GM21367 (cell line): ENCODE results near the gene TECPR2.
"Not testable (repeated sequence)": the region's sequence is repeated elsewhere in the genome, so short reads cannot be mapped to it uniquely, and the experiment has no call there.

ENCODE experiments used
- ATAC-seq: cut with Tn5 transposase; IDR thresholded peaks from one replicate; pipeline ENCODE4 v1.9.1; 2021; ENCODE audit not compliant: unreplicated experiment

TECPR2 gene, protein sequence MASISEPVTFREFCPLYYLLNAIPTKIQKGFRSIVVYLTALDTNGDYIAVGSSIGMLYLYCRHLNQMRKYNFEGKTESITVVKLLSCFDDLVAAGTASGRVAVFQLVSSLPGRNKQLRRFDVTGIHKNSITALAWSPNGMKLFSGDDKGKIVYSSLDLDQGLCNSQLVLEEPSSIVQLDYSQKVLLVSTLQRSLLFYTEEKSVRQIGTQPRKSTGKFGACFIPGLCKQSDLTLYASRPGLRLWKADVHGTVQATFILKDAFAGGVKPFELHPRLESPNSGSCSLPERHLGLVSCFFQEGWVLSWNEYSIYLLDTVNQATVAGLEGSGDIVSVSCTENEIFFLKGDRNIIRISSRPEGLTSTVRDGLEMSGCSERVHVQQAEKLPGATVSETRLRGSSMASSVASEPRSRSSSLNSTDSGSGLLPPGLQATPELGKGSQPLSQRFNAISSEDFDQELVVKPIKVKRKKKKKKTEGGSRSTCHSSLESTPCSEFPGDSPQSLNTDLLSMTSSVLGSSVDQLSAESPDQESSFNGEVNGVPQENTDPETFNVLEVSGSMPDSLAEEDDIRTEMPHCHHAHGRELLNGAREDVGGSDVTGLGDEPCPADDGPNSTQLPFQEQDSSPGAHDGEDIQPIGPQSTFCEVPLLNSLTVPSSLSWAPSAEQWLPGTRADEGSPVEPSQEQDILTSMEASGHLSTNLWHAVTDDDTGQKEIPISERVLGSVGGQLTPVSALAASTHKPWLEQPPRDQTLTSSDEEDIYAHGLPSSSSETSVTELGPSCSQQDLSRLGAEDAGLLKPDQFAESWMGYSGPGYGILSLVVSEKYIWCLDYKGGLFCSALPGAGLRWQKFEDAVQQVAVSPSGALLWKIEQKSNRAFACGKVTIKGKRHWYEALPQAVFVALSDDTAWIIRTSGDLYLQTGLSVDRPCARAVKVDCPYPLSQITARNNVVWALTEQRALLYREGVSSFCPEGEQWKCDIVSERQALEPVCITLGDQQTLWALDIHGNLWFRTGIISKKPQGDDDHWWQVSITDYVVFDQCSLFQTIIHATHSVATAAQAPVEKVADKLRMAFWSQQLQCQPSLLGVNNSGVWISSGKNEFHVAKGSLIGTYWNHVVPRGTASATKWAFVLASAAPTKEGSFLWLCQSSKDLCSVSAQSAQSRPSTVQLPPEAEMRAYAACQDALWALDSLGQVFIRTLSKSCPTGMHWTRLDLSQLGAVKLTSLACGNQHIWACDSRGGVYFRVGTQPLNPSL (N-terminal part only)

DNA sequence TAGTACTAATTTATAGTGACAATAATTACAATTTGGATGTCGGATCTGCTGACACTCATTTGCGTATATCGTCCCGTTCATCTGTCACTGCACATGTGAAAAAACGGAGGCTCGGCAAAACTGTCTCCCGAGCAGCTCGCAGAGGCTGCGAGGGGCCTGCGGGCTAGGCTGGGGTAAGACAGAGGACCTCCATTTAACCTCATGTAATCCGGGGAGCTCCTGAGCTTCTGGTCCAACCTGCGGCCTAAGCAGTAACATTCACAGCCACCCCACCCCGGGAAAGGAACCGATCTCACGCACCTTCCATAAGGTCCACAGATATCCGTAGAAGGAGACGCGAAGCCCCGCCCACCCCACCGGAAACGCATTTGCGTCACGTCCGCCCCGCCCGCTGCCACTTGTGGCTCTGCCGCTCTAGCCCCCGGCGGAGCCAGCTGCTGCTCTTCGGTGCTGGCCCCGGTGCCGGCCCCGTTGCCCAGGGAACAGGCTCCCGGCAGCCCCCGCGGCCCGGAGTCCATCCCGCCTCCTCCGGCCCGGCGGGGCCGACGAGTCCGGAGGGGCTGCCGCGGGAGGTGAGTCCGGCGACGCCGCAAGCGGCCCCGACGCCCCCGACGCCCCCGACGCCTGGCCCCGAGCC is at the start of gene TECPR2, which contains the start of gene CINP:
Gene TECPR2, plus strand, starts transcription at position 397 of the 637 bp plus-strand sequence. CDS start 13,781 bp downstream, outside the sequence.
Gene CINP, minus strand, starts transcription at position 346 of the 637 bp plus-strand sequence. Its CDS starts 39 bp downstream, at position 307.
- ATAC-seq = peak; percentile 78

DNA sequence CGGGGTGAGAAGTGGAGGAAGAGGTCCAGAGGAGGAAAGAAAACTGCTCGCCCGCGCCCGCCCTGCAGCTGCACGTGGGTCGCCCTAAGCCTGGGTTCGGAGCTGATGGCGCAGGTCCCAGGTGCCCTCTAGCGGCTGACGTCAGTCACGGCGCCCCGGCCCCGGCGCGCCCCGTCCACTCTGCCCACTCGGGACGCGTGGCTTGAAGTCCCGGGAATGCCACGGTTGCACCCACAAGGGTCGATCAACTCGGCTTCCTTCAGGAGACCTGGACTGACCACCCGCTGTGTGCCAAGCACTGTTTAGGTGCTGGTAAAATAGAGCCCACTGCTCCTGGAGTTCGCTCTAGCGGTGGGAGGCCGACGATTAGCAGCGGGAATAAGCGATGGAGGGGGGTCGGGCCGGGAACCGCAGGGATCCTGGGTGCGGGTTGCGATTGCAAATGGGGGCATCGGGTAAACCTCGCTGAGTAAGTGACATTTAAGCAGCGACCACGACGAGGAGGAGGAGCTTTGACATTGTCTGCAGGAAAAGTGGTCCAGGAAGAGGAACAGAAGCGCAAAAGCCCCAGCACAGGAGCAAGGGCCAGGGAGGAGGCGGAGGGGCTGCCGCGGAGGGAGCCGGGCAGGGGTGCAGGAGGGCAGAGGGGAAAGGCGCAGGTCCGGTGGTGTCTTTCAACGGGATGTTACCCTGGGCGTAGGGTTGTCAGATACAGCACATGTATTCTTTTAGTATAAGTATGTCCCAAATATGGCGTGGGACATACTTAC is 48.3 kb upstream of the TECPR2 start:
- peak; percentile 67 for ATAC-seq

DNA sequence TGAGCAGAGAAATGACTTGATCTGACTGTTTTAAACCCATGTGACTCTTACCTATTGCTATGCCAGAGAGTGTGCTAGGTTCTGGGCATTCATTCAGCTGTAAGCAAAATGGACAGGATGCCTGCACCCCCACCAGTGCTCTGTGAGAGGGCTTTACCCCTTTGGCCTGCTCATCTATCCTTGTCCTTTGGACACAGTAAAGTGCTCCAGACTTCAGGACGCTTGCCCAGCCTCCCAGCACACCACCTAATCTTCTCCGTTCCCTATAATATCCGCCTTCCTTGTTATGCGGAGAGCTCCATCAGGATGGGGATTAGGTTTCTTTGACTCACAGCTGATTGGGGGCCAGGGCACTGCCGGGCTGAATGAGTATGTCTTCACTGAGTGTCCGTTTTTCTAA is 47.6 kb upstream of the TECPR2 start:
- ATAC-seq = no peak

DNA sequence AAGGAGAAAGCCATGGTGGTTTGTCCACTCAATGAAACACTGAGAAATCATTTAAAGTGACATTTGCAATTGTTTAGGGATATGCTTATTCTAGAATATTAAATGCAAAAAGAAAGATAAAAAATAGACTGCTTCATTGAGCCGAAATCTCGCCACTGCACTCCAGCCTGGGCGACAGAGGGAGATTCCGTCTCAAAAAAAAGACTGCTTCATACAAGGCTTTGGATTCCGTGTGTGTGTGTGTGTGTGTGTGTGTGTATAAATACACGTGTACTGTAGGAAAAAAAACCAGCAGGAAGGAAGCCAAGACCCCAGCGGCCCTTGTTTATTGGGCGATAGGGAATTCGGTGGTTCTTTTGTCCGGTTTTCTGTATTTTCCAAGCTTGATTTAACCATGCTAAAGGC is 46.4 kb upstream of the TECPR2 start:
- ATAC-seq = no peak

DNA sequence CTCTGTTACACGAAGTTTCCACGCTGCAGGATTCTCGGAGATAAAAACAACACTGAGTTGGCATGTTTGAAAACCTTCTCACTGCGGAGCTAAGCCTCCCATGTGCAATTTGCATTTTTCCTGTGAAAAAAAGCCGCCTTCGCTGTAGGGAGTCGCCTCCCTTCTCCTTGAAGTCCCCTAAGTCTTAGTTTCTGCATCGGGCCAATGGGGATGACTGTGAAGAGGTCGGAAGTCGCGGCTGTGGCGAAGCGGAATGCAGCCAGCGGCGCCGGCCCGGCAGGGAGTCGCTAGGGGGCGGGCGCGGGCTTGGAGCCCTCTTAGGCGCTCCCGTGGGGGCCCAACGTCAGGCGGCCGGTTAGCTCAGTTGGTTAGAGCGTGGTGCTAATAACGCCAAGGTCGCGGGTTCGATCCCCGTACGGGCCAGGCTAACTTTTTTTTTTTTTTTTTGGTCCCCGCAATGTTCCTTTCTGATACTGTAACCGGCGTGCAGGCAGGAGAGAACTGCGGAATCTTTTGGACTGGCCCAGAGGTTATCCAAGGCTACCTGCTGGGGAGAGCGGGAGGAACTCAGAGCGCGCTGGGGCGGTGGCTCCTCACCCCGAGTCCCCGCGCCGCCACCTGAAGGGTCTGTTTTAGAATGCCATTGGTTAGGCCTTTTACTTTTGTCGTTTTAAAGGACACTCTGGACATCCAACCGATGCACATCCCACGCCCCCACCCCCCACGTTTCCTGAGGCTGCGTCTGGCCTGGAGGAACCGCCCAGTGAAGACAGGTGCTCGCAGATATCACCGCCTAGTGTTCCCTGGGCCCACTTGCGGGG is 45.8 kb upstream of the TECPR2 start:
- peak; percentile 64 for ATAC-seq

DNA sequence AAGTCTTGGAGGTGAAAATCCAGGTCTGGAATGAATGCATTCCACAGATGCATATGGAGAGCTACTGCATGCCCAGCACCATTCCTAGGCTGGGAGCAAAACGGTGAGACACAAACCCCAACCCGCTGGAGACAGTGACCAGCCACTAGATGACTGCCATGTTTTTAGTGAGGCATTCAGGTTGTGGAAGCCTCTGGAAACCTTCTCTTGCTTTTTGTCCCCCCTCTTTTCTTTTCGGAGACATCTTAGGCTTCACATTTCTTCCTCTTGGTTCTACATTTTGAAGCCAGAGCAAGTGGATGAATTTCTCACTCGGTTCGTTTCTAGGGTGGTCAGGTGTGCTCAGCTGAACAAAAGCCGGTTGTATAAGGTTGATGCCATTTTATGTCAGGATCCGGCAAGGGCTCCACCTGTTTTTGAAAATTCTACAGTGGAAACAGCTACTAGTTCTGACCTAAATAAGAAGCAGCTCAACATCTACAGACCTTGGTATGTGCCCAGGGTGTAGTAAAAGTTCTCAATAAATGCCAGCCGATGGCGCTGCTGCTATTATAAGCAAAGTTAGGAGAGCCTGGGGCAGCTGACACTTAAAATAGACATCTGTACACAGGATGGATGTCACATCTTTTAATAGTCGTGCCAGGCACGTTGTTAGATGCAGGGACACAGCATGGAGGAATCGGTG is 45.0 kb upstream of the TECPR2 start:
- no peak for ATAC-seq

DNA sequence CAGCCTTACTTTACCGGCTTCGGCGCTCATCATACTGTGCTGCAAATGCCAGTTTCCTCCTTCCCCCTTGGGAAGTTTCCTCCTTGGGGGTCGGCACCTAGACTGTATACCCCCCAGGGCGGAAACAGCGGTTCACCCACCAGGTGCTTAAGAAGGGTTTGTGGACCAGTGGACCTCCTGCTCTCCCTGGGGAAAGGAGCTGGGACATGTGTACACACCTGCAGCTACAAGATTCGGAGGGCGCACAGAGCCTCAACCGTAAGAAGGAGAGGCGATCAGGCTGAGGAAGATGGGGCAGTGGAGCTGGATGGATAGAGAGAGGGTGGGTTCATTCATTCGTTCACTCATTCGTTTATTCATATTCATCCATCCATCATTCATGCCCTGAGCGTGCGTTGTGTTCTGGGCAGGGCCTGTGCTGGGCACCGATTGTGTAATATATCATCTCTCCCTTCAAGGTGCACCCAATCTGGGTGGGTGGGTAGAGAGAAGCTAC is 43.9 kb upstream of the TECPR2 start:
- ATAC-seq = no peak

DNA sequence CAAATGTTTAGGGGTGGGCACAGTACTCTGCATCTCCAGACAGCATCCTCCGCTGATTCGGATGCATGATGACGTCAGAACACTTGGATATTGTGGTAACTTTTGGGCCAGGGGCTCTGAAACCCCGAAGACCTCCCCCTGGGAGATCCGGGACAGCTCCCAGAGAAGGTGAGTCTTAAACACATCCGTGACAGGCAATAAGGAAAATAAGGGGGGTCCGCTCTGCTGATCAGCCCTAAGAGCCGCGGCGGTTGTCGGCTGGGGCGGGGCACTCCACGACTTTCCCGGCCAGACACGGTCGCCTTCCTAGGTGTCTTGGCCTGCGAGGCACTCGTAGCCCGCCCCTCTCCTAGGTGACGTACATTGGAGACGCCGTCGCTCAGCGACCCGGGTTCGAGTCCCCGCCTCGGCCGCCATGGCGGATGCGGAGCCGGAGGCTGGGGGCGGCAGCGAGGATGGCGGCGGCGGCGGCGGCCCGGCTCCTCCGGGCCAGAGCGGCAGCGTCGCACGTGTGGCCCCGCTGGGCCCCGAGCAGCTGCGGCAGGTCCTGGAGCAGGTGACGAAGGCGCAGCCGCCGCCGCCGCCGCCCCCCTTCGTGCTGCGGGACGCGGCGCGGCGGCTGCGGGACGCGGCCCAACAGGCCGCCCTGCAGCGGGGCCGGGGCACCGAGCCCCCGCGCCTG is 43.2 kb upstream of the TECPR2 start, which contains the start of gene ZNF839:
Gene ZNF839, plus strand, starts transcription at position 396 of the 682 bp plus-strand sequence. Its CDS starts 20 bp downstream, at position 416.
- peak; percentile 34 for ATAC-seq

DNA sequence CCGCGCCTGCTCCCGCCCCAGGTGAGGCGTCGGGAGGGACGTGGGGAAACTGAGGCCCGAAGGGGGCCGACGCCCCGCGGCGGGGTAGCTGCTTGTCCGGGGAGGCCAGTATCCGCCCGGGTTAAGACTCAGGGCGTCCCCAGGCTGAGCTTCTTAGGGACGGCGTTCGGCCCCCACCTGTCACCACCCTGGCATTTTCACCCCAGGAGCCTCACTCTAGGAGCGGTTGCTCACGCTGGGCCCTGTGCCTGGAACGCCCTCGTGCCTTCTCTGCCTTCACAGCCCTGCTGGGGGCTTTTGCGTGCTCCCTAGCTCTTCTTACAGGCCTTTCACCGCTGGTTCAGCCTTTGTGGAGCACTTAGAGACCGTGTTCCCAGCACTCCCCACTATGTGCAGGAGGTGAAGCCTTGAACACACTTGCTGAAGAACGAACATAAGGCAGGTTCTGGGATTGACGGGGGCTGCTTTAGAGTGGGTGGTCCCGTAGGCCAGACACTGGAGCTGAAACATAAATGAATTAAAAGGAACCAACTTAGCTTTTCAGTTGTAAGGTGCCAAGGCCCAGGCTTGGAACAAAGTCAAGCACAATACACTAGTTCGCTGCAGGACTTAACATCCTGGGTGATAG is 42.6 kb upstream of the TECPR2 start:
- no peak for ATAC-seq

DNA sequence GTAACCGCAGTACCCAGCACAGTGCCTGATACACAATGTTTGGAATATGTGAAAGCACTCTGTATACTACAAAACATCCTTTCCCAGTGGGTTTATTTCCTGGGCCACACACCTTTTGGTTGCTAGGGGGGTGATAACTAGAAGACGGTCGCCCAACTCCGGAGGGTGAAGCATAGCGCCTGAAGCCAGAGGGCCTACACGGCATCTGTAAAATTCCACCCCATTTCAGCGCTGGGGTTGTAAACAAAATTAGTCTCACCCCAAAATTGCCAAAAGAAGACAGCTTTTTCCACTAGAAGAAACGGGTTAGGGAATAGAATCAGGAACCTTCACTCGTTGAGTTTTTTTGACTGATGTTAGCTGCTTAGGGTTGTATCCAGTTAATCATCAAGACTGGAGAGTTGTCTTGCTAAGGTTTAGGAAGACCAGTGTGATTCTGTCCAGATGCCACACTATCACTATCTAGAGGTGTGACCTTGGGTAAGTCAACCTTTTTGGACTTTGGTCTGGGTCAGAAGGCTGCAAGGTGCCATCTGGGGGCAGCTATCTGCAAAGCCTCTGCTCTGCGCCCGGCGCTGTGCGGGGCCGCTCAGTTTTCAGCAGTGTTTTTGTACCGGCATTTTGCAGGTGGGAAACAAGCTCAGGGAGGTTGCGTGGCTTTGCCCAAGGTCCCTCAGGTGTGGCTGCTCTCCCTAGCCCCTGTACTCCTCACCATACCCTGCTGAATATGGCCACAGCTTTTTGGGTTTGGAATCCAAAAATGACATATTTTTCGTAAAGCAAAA is 41.9 kb upstream of the TECPR2 start:
- no peak for ATAC-seq

DNA sequence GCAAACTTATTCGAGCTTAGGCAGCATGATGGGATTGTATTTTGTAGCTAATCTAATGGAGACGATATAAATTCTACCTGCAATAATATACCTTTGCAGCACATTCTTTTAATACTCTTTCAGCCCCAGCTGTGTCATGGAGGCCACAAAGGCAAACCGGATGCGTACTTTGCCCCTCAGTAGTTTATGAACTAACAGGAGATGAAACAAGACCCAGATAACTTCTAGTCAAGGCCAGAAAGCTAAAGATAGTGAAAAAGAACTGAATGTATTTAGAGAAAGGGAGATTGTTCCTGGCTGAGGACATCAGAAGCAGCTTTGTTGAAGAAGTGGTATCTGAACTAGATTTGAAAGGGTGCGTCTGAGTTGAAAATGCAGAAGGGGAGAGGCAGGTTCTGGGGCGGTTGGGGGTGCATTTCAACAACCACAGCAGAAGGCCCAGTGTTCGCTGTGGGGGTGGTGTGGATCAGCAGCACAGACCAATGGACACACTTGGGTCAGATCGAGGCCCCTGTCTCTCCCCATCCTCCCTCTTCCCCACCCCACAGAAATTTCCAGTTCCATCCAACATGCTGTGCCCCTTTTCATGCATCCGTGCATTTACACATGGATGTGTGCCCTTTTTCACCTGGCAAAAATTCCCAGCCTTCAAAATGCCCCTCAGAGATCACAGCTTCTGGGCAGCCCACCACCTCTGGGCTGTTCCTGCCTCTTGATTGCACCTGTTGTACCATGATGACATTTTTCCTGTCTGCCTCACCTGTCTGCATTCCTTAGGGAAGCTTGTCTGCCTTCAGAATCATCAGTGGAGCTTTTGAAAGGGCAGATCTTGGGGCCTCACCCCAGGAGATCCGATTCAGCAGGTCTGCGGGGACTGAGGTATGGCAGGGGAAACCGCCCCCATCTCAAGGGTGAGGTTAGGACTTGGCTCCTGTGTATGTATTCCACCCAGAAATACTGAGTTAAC is 41.0 kb upstream of the TECPR2 start:
- no peak for ATAC-seq

DNA sequence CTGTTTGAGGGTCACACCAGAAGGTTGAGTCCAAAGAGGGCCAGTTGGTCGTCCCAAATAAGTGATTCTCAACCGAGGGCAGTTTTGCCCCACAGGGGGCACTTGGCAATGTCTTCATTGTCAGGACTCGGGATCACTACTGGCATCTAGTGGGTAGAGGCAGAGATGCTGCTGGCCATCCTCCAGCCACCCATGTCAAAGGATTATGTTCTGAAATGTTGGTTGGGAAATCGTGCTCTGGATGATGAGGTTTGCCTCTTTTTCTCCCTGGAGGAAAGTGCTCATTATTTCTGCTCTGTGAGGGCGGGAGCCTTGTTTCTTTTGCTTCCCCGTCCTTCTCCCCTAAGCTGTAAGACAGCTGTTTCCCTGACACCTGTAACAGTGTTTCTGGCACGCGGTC is 39.6 kb upstream of the TECPR2 start:
- ATAC-seq = no peak

DNA sequence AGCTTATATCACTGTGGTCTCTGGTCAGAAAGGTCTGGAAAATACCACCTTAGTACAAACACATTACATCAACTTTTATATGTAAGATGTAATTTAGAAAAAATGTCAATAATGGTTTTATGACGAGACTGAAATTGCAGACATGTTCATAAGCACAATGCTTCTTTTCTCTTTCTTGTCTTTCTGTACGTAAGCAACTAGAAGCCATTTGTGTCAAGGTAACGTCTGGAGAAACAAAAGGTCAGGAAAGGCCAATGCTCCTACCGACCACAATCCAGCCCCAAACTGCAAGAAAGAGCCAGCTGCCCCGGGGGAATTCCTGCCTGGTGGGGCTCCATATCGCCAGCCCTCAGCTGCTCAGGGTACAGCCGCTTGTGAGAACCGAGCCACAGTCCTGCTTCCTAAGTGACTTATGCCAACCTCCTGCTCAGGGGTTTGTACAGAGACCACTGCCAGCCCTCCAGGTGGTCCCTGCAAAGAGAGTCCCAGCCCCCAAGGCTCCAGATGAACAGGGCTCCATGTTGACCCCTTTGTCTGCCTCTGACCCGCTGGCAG is 36.9 kb upstream of the TECPR2 start:
- ATAC-seq = no peak

DNA sequence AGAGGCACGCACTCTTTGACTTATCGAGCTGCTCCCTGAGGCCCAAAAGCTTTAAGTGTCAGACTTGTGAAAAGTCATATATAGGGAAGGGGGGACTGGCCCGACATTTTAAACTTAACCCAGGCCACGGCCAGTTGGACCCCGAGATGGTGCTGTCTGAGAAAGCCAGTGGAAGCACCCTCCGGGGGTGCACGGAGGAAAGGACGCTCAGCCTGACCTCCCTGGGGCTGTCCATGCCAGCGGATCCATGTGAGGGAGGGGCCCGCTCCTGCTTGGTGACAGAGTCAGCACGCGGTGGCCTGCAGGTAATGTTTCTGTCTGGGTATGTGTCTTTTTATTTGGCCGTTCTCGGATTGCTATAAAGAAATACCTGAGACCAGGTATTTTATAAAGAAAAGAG is 36.2 kb upstream of the TECPR2 start:
- ATAC-seq = no peak

DNA sequence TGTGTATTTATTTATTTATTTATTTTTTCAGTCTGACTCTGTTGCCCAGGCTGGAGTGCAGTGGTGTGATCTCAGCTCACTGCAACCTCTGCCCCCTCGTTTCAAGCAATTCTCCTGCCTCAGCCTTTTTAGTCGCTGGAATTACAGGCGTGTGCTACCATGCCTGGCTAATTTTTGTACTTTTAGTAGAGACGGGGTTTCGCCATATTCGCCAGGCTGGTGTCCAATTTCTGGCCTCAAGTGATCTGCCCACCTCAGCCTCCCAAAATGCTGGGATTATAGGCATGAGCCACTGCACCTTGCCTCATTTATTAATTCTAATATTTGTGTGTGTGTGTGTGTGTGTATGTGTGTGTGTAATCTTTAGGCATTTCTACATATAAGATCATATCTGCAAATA is 33.4 kb upstream of the TECPR2 start:
- ATAC-seq = not testable (repeated sequence)
